ENCODE data around the gene MED29. TPM values are rescaled to one million over a fixed set of nuclear protein-coding genes. Genes with fewer than 3 reads are reported as not detected.

Gene MED29
- total RNA-seq, 3 donors from 2014 or later (not counting 1 experiment from before 2014, with no cell fraction given), result 37.5 to 49.1 (median 45.9) TPM

GRCh38 chr19:39419003-39419402, 27.8 kb downstream of the MED29 start:
- intact Hi-C loops (cut with micrococcal nuclease), result no loop called here
- WGBS (ENCODE audit: insufficient coverage), result 87% methylated on average over 8 of the region's 9 CpGs
- peaks cover under 1% of the 10 kb centered on the region for H3K4me1 ChIP-seq (ENCODE audit: control insufficient read depth, insufficient read depth, low read length)

GRCh38 chr19:39420769-39421168, 29.6 kb downstream of the MED29 start:
- Histone ChIP-seq H3K27ac (ENCODE audit: low read length) (no peak overlapping the region), H3K27me3 (ENCODE audit: control insufficient read depth, insufficient read depth, low read length) (no peaks in the 10 kb centered on the region), H3K4me3 (ENCODE audit: low read length) (no peak overlapping the region), H3K9me3 (ENCODE audit: control insufficient read depth, insufficient read depth, low read length) (no peaks in the 10 kb centered on the region), H3K4me1 (ENCODE audit: control insufficient read depth, insufficient read depth, low read length) (no peaks in the 10 kb centered on the region), H3K36me3 (ENCODE audit: control insufficient read depth, insufficient read depth, low read length) (peaks cover 10% of the 10 kb centered on the region)
- Mint-ChIP-seq H3K9me3 (no peaks in the 10 kb centered on the region), H3K27me3 (ENCODE audit: low read depth in 2 of 2) (no peaks in the 10 kb centered on the region), H3K4me3 (no peak overlapping the region), H3K4me1 (no peaks in the 10 kb centered on the region), H3K27ac (no peak overlapping the region), H3K36me3 (no peaks in the 10 kb centered on the region)
- WGBS (ENCODE audit: insufficient coverage), result 98% methylated on average over 13 of the region's 15 CpGs
- intact Hi-C loops (cut with micrococcal nuclease), result no loop called here
- no peak for ATAC-seq
- no peak for TF ChIP-seq CTCF (IDR thresholded peaks at IDR 0.05)
- DNase-seq, result peak in 1 of 2 donors; percentile 19

More at GRCh38 chr19:39419003-39419402, 27.8 kb downstream of the MED29 start:
- no peak for TF ChIP-seq CTCF (IDR thresholded peaks at IDR 0.05)
- no peaks in the 10 kb centered on the region for H3K9me3 Mint-ChIP-seq
- no peaks in the 10 kb centered on the region for H3K9me3 ChIP-seq (ENCODE audit: control insufficient read depth, insufficient read depth, low read length)
- peaks cover 7 to 16% of the 10 kb centered on the region in 2 donors for H3K4me1 Mint-ChIP-seq
- no peak for ATAC-seq
- no peak overlapping the region for H3K27ac ChIP-seq (ENCODE audit: low read length)
- no peak overlapping the region for H3K4me3 ChIP-seq (ENCODE audit: low read length)
- no peak overlapping the region for H3K4me3 Mint-ChIP-seq
- H3K36me3 ChIP-seq (ENCODE audit: control insufficient read depth, insufficient read depth, low read length), result peaks cover 11% of the 10 kb centered on the region
- no peaks in the 10 kb centered on the region for H3K36me3 Mint-ChIP-seq
- H3K27ac Mint-ChIP-seq, result no peak overlapping the region
- no peak for DNase-seq
- H3K27me3 ChIP-seq (ENCODE audit: control insufficient read depth, insufficient read depth, low read length), result no peaks in the 10 kb centered on the region
- H3K27me3 Mint-ChIP-seq (ENCODE audit: low read depth in 2 of 2), result no peaks in the 10 kb centered on the region

- no peaks in the 10 kb centered on the region for H3K4me1 ChIP-seq (ENCODE audit: control insufficient read depth, insufficient read depth, low read length)
- H3K27me3 ChIP-seq (ENCODE audit: control insufficient read depth, insufficient read depth, low read length), result no peaks in the 10 kb centered on the region
- no peak overlapping the region for H3K27ac ChIP-seq (ENCODE audit: low read length)
- no peaks in the 10 kb centered on the region for H3K9me3 ChIP-seq (ENCODE audit: control insufficient read depth, insufficient read depth, low read length)
- 96% methylated on average over 4 of the region's 5 CpGs for WGBS (ENCODE audit: insufficient coverage)
- ATAC-seq, result no peak
- Mint-ChIP-seq H3K4me3 (no peak overlapping the region), H3K36me3 (no peaks in the 10 kb centered on the region), H3K27me3 (ENCODE audit: low read depth in 2 of 2) (no peaks in the 10 kb centered on the region), H3K9me3 (no peaks in the 10 kb centered on the region), H3K27ac (no peak overlapping the region), H3K4me1 (no peaks in the 10 kb centered on the region)
- no peak overlapping the region for H3K4me3 ChIP-seq (ENCODE audit: low read length)
- no peak for TF ChIP-seq CTCF (IDR thresholded peaks at IDR 0.05)
- intact Hi-C loops (cut with micrococcal nuclease), result no loop called here
- H3K36me3 ChIP-seq (ENCODE audit: control insufficient read depth, insufficient read depth, low read length), result peaks cover 7% of the 10 kb centered on the region
- DNase-seq, result peak in 1 of 2 donors; percentile 15
These were observed 30.8 kb downstream of the MED29 start for GRCh38 chr19:39422020-39422419.
